UCSD-AML1 (cell line): ENCODE results near the gene BTBD16.

Experiments
- DNase-seq: peaks from one replicate; lab custom pipeline; 2025; ENCODE audit not compliant: unreplicated experiment; lab: John Stamatoyannopoulos, UW

Gene BTBD16

GRCh38 chr10:122246830-122247520 lies 24.1 kb upstream of the BTBD16 start:
- DNase-seq = no peak

DNA sequence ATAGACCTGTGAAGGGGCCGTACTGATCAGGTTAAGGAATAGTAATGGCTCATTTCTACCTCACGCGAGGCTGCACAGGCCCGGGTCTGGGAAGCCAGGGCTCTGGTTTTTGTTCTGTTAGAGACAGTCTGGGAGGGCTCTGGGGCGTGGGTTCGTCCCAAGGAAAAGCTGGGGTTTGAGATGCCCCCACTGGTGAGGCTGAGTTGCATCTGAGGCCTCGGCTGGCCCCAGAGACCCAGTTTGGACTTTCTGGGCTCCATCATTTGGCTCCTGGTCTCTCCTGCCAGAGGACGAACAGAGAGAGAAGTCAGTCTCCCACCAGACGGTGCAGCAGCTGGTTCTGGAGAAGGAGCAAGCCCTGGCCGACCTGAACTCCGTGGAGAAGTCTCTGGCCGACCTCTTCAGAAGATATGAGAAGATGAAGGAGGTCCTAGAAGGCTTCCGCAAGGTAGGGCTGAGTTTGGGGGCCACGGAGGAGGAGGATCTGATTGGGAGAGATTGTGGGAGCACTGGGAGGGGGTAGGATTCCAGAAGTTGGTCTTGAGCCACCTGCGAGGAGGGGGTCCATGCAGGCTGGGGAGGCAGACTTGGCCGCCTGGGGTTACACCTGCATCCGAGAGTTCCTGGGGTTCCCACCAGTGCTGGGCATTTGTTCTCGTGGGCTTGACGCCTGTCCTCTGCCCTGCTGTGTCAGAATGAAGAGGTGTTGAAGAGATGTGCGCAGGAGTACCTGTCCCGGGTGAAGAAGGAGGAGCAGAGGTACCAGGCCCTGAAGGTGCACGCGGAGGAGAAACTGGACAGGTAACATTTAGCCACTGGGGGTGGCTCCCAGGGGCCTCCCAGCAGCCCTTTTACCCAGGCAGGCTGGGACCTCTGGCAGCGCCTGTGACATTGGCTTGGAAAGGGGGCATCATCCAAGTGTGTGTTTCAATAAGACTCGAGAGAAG lies 22.5 kb upstream of the BTBD16 start:
- DNase-seq = no peak

DNA sequence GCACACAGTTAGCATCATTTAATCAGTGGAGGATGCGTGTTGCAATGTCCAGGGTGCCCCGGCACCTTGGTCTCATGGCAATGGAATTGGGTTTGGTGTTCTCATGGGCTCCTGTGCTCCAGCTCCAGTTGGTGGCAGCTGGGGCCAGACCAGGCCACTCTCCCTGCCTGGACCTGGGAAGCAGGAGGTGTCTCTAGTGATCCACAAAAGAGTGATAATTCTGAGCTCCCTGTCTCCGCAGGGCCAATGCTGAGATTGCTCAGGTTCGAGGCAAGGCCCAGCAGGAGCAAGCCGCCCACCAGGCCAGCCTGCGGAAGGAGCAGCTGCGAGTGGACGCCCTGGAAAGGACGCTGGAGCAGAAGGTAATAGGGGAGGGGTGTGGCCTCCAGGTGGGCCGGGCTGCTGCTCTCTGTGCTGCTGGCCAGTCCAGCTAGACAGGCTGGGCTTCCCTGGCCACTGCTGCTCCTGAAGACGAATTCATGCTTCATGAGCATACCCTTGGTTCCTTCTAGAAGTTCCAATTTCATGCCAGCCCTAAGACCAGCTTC lies 21.7 kb upstream of the BTBD16 start:
- no peak for DNase-seq

DNA sequence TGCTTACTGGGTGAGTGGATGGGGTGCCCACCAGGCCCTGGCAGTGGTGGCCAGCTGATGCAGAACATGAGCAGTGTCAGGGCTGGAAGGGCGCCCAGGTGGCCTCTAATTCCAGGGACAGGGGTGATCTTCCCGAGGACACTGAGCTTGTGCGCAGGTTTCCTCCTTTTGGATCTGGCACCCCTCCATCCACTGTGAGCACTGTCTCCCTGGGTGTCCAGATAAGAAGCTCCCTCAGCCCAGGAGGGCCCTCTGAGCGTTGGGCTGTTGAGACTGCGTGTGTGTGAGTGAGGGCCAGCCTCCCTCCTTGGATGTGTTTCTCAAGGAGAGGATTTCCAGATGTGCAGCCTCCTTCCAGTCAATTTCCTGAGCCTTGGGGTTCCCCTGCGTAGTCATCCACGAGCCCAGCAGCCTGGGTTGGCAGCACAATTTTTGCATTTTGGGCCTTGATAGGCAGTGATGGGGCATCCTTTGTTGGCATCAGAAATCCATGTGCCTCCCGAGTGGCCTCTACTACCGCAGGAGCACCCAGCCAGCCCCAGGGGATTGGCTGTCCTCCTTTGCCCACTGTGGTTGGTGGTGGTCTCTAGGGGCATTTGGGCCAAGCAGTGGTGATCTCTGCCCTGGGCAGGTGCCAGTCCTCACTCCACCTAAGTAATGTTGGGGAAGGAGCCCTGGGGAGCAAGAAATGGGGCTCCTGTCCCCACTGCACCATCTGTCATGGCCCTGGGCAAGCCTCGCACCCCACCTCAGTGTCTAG lies 20.9 kb upstream of the BTBD16 start:
- DNase-seq = no peak

- DNase-seq = no peak
These were observed 19.4 kb upstream of the BTBD16 start for GRCh38 chr10:122251459-122252255.

DNA sequence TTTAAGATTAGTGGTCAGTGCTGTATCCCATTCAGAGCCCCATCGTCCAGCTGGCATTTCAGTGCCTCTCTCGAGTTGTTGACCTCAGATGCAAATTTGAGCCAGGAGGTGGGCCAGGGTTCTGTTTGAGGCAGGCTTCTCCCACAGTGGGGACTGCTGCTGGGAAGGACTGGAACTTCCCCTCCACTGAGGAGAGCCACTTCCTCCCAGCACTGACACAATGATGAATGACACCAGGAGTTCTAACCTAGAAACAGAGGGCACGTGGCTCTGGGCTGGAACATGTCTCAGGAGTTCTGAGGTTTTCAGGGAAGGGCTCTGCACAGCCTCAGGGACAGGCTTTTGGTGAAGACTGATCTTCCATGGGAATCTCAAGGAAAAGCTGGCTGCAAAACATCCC lies 18.3 kb upstream of the BTBD16 start:
- DNase-seq = no peak

- DNase-seq = no peak
These were observed 17.5 kb upstream of the BTBD16 start for GRCh38 chr10:122253605-122254004.

- no peak for DNase-seq
These were observed 16.3 kb upstream of the BTBD16 start for GRCh38 chr10:122254831-122255230.

- no peak for DNase-seq
These were observed 15.4 kb upstream of the BTBD16 start for GRCh38 chr10:122255509-122256301.

DNA sequence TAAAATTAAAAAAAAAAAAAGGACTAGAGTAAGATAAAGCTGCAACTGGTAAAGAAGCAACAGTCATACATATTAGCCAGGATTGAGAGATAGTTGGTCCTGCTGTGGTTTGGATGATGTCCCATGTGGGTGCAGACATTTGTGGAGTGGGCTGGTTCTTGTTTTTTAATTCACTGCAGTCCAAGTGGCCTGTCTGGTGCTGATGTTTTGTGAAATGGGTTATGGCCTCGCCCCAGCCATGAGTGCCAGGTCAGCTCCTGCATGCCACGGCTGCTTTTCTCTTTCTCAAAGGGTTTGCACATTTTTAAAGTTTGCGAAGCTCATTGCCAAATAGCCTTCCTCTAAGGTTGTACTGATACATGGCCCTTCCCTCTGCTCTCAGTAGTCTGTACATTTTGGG lies 14.1 kb upstream of the BTBD16 start:
- no peak for DNase-seq

GRCh38 chr10:122258136-122259074 lies 12.7 kb upstream of the BTBD16 start:
- no peak for DNase-seq

GRCh38 chr10:122259075-122259466 lies 12.0 kb upstream of the BTBD16 start:
- no peak for DNase-seq

- no peak for DNase-seq
These were observed 9.5 kb upstream of the BTBD16 start for GRCh38 chr10:122261584-122261983.

GRCh38 chr10:122263971-122264370 lies 7.1 kb upstream of the BTBD16 start:
- no peak for DNase-seq

- no peak for DNase-seq
These were observed 6.7 kb upstream of the BTBD16 start for GRCh38 chr10:122264436-122264835.

DNA sequence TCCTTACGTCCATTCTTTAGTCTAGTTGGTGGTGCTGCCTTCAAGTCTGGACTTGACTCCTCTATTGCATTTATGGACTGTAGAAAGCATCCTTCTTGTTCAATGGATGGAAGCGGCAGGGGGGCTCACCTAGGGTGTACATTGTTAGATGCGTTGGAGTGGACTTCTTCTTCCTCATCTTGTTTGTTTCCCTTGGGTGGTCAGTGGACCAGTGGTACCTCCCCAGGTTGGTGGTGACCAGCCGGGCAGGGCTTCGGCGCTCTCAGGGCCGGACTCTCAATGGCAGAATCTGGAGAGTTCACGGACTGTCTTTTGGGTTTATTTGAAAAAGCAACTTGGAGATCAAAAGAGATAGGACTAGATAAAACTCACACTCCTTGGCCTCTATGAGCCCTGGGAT lies 6.2 kb upstream of the BTBD16 start:
- DNase-seq = no peak

GRCh38 chr10:122265896-122266295 lies 5.2 kb upstream of the BTBD16 start:
- DNase-seq = no peak

- peak; percentile 41 for DNase-seq
These were observed 3.0 kb upstream of the BTBD16 start for GRCh38 chr10:122267849-122268737.
